ENCODE results near the gene IGF2. TPM values are rescaled to one million over a fixed set of nuclear protein-coding genes. Genes with fewer than 3 reads are reported as not detected.

The IGF2 gene, protein sequence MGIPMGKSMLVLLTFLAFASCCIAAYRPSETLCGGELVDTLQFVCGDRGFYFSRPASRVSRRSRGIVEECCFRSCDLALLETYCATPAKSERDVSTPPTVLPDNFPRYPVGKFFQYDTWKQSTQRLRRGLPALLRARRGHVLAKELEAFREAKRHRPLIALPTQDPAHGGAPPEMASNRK
- total RNA-seq, result 30.0 and 44.8 TPM in 2 replicates

DNA sequence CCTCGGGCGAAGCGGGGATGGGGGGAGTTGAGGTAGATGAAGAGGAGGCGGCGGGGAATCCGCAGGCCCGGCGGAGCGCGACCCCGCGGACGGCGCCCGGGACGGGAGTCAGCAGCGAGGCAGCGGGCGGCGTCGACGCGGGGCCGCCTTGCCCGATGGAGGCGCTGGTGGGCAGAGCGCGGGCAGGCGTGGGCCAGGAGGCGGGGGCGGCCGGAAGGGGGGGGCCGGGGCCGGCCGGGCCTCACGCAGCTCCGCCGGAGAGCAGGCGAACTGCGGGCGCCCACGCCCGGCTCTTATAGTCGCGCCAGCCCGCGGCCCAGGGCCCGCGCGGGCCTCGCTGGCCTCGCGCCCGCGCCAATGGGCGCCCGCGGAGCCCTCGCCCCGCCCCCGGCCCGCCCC, at the start of gene IGF2:
Gene IGF2, minus strand, starts transcription at position 267 of the 399 bp plus-strand sequence. CDS start 3,866 bp downstream, outside the sequence.

DNA sequence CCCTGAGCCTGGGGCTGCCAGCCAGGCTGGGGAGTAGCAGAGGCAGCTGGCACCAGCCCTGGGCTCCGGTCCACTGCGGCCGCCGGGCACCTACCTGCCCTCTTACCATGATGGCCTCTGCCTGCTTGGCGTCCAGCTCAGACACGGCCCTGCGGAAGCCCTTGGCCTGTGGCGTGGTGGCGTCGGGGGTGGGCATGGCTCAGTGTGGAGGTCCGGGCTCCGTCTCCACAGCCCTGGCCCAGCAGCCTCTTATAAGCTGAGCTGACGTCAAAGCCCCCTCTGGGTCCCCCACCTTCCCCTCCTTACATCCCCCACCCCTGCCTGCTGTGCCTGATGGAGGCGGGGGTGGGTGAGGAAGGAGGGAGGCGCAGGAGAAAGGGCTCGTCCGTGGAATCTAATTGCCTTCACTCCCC, 32.4 kb upstream of the IGF2 start, which contains the start of gene TH:
Gene TH, minus strand, starts transcription at position 225 of the 413 bp plus-strand sequence. Its CDS starts 29 bp downstream, at position 196.

DNA sequence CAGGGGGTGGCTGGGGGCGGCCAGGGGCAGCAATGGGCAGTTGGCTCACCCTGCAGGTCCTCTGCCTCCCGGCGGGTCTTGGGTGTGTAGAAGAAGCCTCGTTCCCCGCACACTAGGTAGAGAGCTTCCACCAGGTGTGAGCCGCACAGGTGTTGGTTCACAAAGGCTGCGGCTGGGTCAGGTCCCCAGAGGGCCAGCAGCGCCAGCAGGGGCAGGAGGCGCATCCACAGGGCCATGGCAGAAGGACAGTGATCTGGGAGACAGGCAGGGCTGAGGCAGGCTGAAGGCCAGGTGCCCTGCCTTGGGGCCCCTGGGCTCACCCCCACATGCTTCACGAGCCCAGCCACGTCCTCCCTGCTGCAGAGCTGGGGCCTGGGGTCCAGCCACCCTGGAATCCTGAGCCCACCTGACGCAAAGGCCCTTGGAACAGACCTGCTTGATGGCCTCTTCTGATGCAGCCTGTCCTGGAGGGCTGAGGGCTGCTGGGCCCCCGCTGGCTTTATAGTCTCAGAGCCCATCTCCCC, 21.6 kb upstream of the IGF2 start, which contains the start of gene INS:
Gene INS, minus strand, starts transcription at position 474 of the 524 bp plus-strand sequence. Its CDS starts 238 bp downstream, at position 236.

Other genes with a start within 250 kb of the IGF2 start
- gene PRR33, start 247.5 kb downstream of the IGF2 start, total RNA-seq, result not detected in 2 replicates
- gene TNNT3, start 219.7 kb downstream of the IGF2 start, total RNA-seq, result 0.71 and 0.98 TPM in 2 replicates
- 275 and 285 TPM in 2 replicates for gene MRPL23, start 192.1 kb downstream of the IGF2 start, total RNA-seq
- gene H19, start 141.5 kb downstream of the IGF2 start, total RNA-seq, result 810 and 834 TPM in 2 replicates
- gene INS, start 21.8 kb upstream of the IGF2 start, total RNA-seq, result not detected in 2 replicates
- gene TH, start 32.4 kb upstream of the IGF2 start, total RNA-seq, result 0.33 and 0.99 TPM in 2 replicates
- gene ASCL2, start 131.2 kb upstream of the IGF2 start, total RNA-seq, result 2.5 and 5.3 TPM in 2 replicates
- not detected in 2 replicates for gene C11orf21, start 162.5 kb upstream of the IGF2 start, total RNA-seq
- gene TSPAN32, start 162.6 kb upstream of the IGF2 start, total RNA-seq, result not detected in 2 replicates
- 179 and 248 TPM in 2 replicates for gene CD81, start 237.9 kb upstream of the IGF2 start, total RNA-seq